Globus pallidus (tissue), 1 donor: ENCODE data around the gene STARD13.
"Not testable (repeated sequence)": the region's sequence is repeated elsewhere in the genome, so short reads cannot be mapped to it uniquely, and the experiment has no call there.

Experiments used
- DNase-seq: peaks from one replicate; pipeline ENCODE4 v3.0.0-alpha.2; 2015; ENCODE audit warnings: low spot score

STARD13 gene

GRCh38 chr13:33251131-33251661 is 34.4 kb downstream of the STARD13 start:
- no peak for DNase-seq

- no peak for DNase-seq
Measured at GRCh38 chr13:33250609-33251008, 34.9 kb downstream of the STARD13 start.

- no peak for DNase-seq
Measured at GRCh38 chr13:33249894-33250293, 35.7 kb downstream of the STARD13 start.

GRCh38 chr13:33249066-33249465 is 36.5 kb downstream of the STARD13 start:
- DNase-seq = no peak

GRCh38 chr13:33245505-33246158 is 39.9 kb downstream of the STARD13 start:
- no peak for DNase-seq

GRCh38 chr13:33244907-33245287 is 40.7 kb downstream of the STARD13 start:
- no peak for DNase-seq

GRCh38 chr13:33244210-33244906 is 41.2 kb downstream of the STARD13 start:
- DNase-seq = no peak

GRCh38 chr13:33242984-33243617 is 42.5 kb downstream of the STARD13 start:
- no peak for DNase-seq

GRCh38 chr13:33242372-33242771 is 43.2 kb downstream of the STARD13 start:
- DNase-seq = not testable (repeated sequence)

- no peak for DNase-seq
Measured at GRCh38 chr13:33236021-33236420, 49.5 kb downstream of the STARD13 start.

- no peak for DNase-seq
Measured at GRCh38 chr13:33235564-33235963, 50.0 kb downstream of the STARD13 start.

- DNase-seq = no peak
Measured at GRCh38 chr13:33235078-33235477, 50.5 kb downstream of the STARD13 start.

GRCh38 chr13:33233547-33233946 is 52.0 kb downstream of the STARD13 start:
- no peak for DNase-seq

GRCh38 chr13:33232883-33233282 is 52.7 kb downstream of the STARD13 start:
- no peak for DNase-seq

GRCh38 chr13:33231339-33231738 is 54.2 kb downstream of the STARD13 start:
- DNase-seq = no peak

GRCh38 chr13:33230178-33230881 is 55.2 kb downstream of the STARD13 start:
- DNase-seq = no peak

GRCh38 chr13:33229446-33230177 is 55.9 kb downstream of the STARD13 start:
- DNase-seq = peak; percentile 88

GRCh38 chr13:33228648-33229445 is 56.7 kb downstream of the STARD13 start:
- DNase-seq = peak; percentile 73

GRCh38 chr13:33227927-33228647 is 57.5 kb downstream of the STARD13 start:
- no peak for DNase-seq

GRCh38 chr13:33224686-33225085 is 60.9 kb downstream of the STARD13 start:
- no peak for DNase-seq
